K562 (cell line): Measurements from ENCODE around the gene MYO1A.

ENCODE experiments used
- ATF7 ChIP-seq: fragments of 450-650 bp; IDR thresholded peaks from 2 replicates; pipeline ENCODE4 v1.7.1; 2014; ENCODE audit warnings: mild to moderate bottlenecking, moderate library complexity
- CTCF ChIP-seq, 3 experiments: IDR thresholded peaks in 2 of 3; conservative IDR thresholded peaks in 1 of 3; 2 replicates each; pipeline ENCODE4 v1.5.1; 2011 to 2012; ENCODE audit warnings: low read length in 3 of 3, mild to moderate bottlenecking in 3 of 3, control low read depth in 2 of 3, improper control_type of control experiment in 1 of 3, inconsistent platforms in 1 of 3, low read depth in 1 of 3, mixed read lengths in 1 of 3, moderate library complexity in 1 of 3; ENCODE audit not compliant: insufficient read depth in 2 of 3
- MTA1 ChIP-seq: fragments of 450-650 bp; IDR thresholded peaks from 2 replicates; pipeline ENCODE4 v1.6.1; 2017; ENCODE audit warnings: borderline replicate concordance
- NBN ChIP-seq: fragments of 450-650 bp; IDR thresholded peaks from 2 replicates; pipeline ENCODE4 v1.6.1; 2016; ENCODE audit warnings: low read depth, mild to moderate bottlenecking
- NFIC ChIP-seq: fragments of 450-650 bp; IDR thresholded peaks from 2 replicates; pipeline ENCODE4 v1.6.1; 2017; ENCODE audit warnings: mild to moderate bottlenecking, inconsistent platforms
- NR2C2 ChIP-seq, 2 experiments: fragments of 200-800 bp in 1 of 2; sonication (Bioruptor generic) in 1 of 2; sonication (generic) in 1 of 2; formaldehyde crosslinking in 1 of 2; IDR thresholded peaks; 2 replicates each; pipeline versions ENCODE4 v1.6.1 to v1.8.0; 2016 to 2022; ENCODE audit warnings: mild to moderate bottlenecking in 1 of 2, missing compliant biosample characterization in 1 of 2, missing genetic modification characterization in 1 of 2, missing genetic modification reagents in 1 of 2
- PTRF ChIP-seq: fragments of 450-650 bp; IDR thresholded peaks from 2 replicates; pipeline ENCODE4 v1.6.1; 2016; ENCODE audit warnings: mild to moderate bottlenecking, missing genetic modification characterization, missing compliant biosample characterization
- SIRT6 ChIP-seq: IDR thresholded peaks from one replicate; pipeline ENCODE4 v1.6.1; 2012; ENCODE audit warnings: low read depth, mild to moderate bottlenecking, control low read depth, inconsistent platforms, low read length, moderate library complexity
- TAF7 ChIP-seq: fragments of 450-650 bp; IDR thresholded peaks from 2 replicates; pipeline ENCODE4 v1.6.1; 2016; ENCODE audit warnings: missing genetic modification characterization, missing compliant biosample characterization
- ZNF263 ChIP-seq: sonication (generic); formaldehyde crosslinking; IDR thresholded peaks from 2 replicates; pipeline ENCODE4 v1.8.0; 2022; ENCODE audit warnings: mild to moderate bottlenecking, missing genetic modification reagents, borderline replicate concordance
- ZNF280B ChIP-seq: fragments of 250-450 bp; sonication (Bioruptor Pico); IDR thresholded peaks from 2 replicates; pipeline ENCODE4 v1.5.1; 2021; ENCODE audit warnings: mild to moderate bottlenecking
- ZNF354B ChIP-seq: fragments of 250-450 bp; sonication (Bioruptor Pico); IDR thresholded peaks from 2 replicates; pipeline ENCODE4 v1.4.0; 2020

- no peak for TF ChIP-seq SIRT6
- TF ChIP-seq NR2C2 (CRISPR knock-in tag; IDR thresholded peaks at IDR 0.05) = no peak
- peak; percentile 54; the same call in 1 of the 2 replicates for TF ChIP-seq NR2C2 (tag; IDR thresholded peaks at IDR 0.05)
- peak; percentile 21; the same call in 1 of the 2 replicates for TF ChIP-seq NBN
- TF ChIP-seq MTA1 = no peak
- no peak for TF ChIP-seq CTCF (IDR thresholded peaks at IDR 0.05 in 2 of 3, conservative IDR thresholded peaks at IDR 0.05 in 1 of 3; ENCODE audit: insufficient read depth in 2 of 3, low read depth in 1 of 3, low read length in 3 of 3)
- TF ChIP-seq NFIC = no peak
- TF ChIP-seq ZNF263 (CRISPR knock-in tag) = no peak
- TF ChIP-seq ZNF280B (CRISPR knock-in tag) = no peak
- peak; percentile 85 for TF ChIP-seq ATF7
- TF ChIP-seq PTRF (tag) = no peak
- TF ChIP-seq TAF7 (tag) = peak; percentile 74
- TF ChIP-seq ZNF354B (CRISPR knock-in tag) = no peak
Measured at GRCh38 chr12:57078519-57079404, 28.8 kb upstream of the MYO1A start, which contains the start of gene NEMP1.
